ENCODE data around the gene HCN2.

HCN2 gene

DNA sequence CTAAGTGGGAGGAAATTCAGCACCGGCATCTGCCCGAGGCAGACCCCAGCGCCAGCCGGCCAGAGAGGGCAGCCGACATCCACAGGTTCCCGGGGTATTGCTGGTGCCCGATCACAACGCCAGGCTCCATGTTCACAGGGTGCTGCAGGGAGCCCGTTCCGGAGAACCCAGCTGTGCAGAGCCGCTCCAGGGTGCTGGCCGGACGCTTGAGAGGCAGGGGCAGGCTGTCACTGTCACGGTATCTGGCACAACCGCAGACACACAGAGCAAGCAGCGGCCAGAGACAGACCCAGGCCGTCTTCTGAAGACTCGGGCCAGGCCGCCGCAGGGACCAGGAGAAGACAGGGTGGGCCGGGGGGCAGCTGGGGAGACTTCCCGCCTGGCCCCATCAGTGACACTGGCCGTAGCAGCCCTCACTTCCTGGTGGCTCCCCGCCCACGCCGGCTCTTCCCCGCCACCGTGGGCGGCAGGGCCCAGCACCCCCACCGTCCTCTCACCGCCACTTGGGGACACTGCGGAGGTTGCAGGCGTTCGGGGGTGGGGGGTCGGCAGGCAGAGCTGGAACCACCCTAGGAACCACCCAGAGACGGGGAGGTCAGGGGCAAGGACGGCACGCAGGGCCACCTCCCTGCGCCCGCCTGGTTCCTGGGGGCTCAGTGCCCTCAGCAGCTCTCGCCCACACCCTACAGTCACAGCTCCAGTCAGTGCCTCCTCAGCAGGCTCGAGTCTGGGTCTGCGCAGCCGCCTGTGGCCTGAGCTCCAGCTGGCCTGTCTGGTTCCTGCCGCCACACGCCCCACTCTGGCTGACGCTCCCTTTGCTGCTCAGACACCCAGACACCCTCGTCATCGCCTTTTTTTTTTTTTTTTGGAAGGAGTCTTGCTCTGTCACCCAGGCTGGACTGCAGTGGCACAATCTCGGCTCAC lies 69.5 kb downstream of the HCN2 start:
- DNase-seq = peak; percentile 38

DNA sequence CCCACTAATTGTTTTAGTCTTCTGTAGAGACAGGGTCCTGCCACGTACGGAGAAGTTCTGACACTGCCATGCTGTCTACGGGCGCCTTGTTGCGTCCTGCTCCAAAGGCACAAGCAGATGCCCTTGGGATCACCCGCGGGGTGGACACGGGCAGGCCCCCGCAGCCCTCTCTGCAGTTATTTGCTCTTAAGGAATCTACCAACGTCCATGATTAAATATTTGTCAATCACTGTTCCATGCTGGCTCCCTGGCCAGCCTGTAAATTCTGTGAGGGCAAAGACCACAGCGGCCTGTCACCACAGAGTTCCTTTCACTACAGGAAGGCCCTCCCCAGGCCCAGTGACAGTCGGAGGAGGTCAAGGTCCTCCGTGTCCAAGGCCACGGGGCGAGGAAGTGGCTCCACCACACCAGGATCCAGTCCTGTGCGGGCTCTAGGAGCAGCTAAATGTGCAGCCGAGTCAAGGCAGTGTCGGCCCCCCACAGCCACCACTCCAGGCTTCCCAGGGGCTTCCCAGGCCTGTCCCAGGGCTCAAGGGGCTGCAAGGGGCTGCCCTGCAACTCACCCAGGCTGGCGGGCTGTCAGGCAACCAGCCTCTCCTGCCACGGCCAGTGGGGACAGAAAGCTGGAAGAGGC lies 71.2 kb downstream of the HCN2 start:
- DNase-seq = no peak

DNA sequence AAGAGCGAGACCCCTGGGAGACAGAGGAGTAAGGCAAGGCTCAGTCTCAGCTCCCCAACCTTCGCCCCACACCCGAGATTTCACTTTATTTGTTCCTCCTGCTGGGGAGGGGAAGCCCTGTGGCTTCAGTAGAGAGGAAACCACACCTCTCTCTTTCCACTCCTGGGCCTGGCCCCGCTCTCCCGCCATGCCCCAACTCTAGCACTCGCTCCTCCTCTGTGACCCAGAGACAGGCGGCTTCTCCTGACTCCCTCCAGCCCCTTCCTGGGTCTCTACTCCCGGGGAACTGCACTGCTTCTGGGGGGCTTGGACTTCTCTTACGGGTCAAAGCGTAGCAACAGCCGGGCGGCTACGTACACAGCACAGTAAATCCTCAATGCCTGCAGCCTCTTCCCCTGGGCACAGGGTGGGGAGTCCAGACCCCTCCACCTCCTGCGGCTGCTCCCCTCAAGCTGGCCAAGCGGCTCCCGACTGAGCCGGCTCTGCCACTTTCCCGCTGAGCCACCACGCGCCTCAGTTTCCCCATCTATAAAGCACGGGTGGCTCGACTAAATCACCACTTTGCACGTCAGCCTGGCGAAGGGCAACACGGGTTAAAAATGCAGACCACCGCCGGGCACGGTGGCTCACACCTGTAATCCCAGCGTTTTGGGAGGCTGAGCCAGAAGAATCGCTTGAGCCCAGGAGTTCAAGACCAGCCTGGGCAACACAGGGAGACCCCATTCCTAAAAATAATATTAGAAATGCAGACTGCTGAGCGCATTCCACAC lies 71.9 kb downstream of the HCN2 start:
- DNase-seq = peak; percentile 64

DNA sequence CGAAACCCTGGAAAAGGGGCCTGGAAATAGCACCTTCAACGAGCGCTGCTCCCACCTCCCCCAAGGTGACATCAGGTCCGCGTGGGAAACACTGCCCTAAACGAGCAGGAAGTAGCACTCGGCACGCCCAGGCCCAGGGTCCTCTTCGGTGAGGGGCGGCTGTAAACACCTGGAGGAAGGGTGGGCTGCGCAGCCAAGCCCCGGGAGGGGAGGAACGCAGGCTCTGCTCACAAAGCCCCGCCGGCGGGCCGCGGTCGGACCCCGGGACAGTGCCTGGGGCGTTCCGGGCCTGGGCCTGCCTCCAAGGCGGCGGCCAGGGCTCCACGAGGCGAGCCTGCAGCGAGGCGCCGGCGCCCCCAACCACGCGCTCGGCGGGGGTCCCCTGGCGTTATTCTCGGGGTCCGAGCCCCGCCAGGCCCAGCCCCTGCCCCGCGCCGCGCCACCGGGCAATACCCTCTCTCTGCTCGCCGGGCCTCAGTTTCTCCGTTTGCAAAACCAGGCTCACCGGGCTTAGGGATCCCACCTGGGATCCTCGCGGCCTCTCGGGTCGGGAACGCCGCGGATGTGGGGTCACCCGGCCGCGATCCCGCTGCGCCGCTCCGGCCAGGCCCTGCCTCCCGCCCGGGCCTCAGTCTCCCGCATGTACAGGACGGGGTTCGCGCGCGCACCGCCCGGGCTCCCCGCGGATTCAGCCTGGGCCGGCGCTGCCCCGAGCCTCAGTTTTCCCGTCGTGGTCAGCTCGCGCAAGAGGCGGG lies 72.7 kb downstream of the HCN2 start:
- DNase-seq = peak; percentile 68

DNA sequence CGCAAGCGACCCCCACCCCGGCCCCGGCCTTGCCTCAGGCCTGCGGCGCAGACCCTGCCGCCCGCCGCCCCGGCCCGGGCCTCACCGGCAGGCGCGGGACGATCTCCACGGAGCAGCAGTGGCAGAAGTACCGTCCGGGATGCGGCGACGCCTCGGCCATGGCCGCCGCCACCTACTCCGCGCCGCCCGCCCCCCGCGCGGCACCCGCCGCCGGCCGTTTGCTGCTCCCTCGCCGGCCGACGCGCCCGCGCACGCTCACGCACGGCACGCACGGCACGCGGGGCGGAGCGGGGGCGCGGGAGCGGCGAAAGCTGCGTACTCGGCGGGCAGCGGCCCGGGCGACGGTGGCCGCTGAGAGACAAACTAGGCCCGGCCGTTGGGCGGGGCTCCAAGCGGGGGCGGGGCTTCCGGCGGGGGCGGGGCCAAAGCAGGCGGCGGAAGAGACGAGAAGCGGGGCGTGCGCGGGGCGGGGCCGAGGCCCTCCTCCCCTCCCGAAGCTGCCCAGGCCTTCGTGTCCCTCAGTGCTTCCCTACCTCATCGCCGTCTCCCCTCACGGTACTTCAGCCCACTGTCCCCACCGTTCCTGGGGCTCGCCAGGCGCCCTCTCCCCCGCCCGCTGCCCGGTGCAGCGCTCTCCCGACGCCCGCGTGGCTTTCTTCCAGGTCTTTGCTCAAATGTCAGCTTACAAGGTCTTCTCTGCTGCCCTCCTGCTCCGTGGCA lies 73.4 kb downstream of the HCN2 start, which contains the start of gene RNF126:
Gene RNF126, minus strand, starts transcription at position 253 of the 720 bp plus-strand sequence. Its CDS starts 93 bp downstream, at position 160.
- DNase-seq = peak; percentile 94

DNA sequence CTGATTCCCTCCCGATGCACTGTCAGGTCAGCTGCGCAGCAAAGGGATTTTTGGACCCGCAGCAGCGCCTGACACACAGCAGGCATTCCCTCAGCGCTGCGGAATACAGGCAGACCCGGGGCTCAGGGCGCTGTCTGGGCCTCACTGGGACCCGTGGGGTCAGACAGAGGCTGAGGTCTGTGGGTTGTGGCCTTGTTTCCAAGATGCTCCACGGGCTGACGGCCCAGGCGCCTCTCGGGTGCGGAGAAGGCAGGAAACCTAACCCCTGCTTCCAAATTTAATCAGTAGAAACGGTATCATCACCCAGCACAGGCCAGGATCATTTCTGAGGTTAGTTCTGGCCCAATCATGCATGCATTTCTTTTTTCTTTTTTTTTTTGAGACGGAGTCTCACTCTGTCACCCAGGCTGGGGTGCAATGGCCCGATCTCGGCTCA lies 74.0 kb downstream of the HCN2 start:
- DNase-seq = no peak

DNA sequence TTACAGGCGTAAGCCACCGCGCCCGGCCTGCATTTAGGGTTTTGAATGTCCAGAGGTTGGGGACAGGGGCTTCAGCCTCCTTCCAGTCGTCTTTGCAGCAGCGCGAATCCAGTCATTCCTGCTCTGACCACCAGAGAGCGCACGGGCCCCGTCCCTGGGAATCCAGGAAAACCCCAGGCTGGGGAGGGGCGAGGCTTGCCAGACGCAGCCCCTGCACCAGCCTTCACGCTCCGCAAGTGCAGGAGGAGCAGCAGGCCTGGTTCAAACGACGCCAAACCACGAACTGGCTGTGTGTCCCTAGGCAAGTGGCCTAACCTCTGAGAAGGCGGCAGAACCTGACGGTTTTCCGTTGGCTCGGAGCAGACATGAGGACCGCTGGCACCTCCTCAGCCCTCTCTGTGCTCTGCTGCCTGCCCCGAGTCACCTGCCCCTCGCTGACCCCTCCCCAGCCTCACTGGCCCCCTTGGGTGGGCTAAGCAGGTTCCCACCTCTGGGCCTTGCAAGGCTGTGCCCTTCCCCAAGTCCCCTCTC lies 75.3 kb downstream of the HCN2 start:
- DNase-seq = peak; percentile 67

All from activated effector memory CD4-positive, alpha-beta T cell treated with Interleukin-2 at 50 U/mL for 16 hours (primary cell).